HG03558 (cell line): ENCODE data around the gene HSPG2.
"Not testable (repeated sequence)": the region's sequence is repeated elsewhere in the genome, so short reads cannot be mapped to it uniquely, and the experiment has no call there.

Experiments
- ATAC-seq: cut with Tn5 transposase; IDR thresholded peaks from one replicate; pipeline ENCODE4 v1.9.1; 2021; ENCODE audit warnings: moderate number of reproducible peaks; ENCODE audit not compliant: unreplicated experiment; ENCODE audit errors: extremely low read depth

HSPG2 gene

GRCh38 chr1:21833392-21833976 lies 103.6 kb downstream of the HSPG2 start:
- ATAC-seq = no peak

- no peak for ATAC-seq
Measured at GRCh38 chr1:21831454-21831970, 105.6 kb downstream of the HSPG2 start.

GRCh38 chr1:21830792-21831453 lies 106.2 kb downstream of the HSPG2 start:
- no peak for ATAC-seq

GRCh38 chr1:21829294-21829693 lies 107.8 kb downstream of the HSPG2 start:
- ATAC-seq = no peak

- ATAC-seq = no peak
Measured at GRCh38 chr1:21828506-21829210, 108.5 kb downstream of the HSPG2 start.

- no peak for ATAC-seq
Measured at GRCh38 chr1:21828075-21828474, 109.0 kb downstream of the HSPG2 start.

GRCh38 chr1:21827141-21827679 lies 109.9 kb downstream of the HSPG2 start:
- ATAC-seq = no peak

GRCh38 chr1:21826694-21827093 lies 110.4 kb downstream of the HSPG2 start:
- not testable (repeated sequence) for ATAC-seq

GRCh38 chr1:21825393-21825792 lies 111.7 kb downstream of the HSPG2 start:
- ATAC-seq = no peak

- ATAC-seq = no peak
Measured at GRCh38 chr1:21824926-21825325, 112.2 kb downstream of the HSPG2 start.

- ATAC-seq = no peak
Measured at GRCh38 chr1:21823980-21824702, 113.0 kb downstream of the HSPG2 start.

- ATAC-seq = no peak
Measured at GRCh38 chr1:21823206-21823979, 113.7 kb downstream of the HSPG2 start.

GRCh38 chr1:21822349-21822748 lies 114.8 kb downstream of the HSPG2 start:
- ATAC-seq = no peak

- ATAC-seq = no peak
Measured at GRCh38 chr1:21821385-21822019, 115.6 kb downstream of the HSPG2 start.

- ATAC-seq = no peak
Measured at GRCh38 chr1:21820597-21821232, 116.4 kb downstream of the HSPG2 start.

- ATAC-seq = no peak
Measured at GRCh38 chr1:21818656-21819055, 118.5 kb downstream of the HSPG2 start.

- ATAC-seq = no peak
Measured at GRCh38 chr1:21816602-21817302, 120.4 kb downstream of the HSPG2 start.

- no peak for ATAC-seq
Measured at GRCh38 chr1:21815724-21816321, 121.3 kb downstream of the HSPG2 start.
